NCI-H510A (cell line): ENCODE data around the gene SRC.

Experiments used
- DNase-seq: peaks from one replicate; lab custom pipeline; 2025; lab: John Stamatoyannopoulos, UW

The SRC gene

GRCh38 chr20:37315021-37315451 is 30.9 kb upstream of the SRC start:
- DNase-seq: no peak

GRCh38 chr20:37315452-37316110 is 30.4 kb upstream of the SRC start:
- no peak for DNase-seq

GRCh38 chr20:37316116-37316774 is 29.7 kb upstream of the SRC start:
- no peak for DNase-seq

- no peak for DNase-seq
Observed at GRCh38 chr20:37316775-37317170, 29.2 kb upstream of the SRC start.

GRCh38 chr20:37317316-37317715 is 28.6 kb upstream of the SRC start:
- no peak for DNase-seq

GRCh38 chr20:37317994-37318640 is 27.8 kb upstream of the SRC start:
- no peak for DNase-seq

GRCh38 chr20:37319151-37319671 is 26.7 kb upstream of the SRC start:
- no peak for DNase-seq

GRCh38 chr20:37323985-37324384 is 22.0 kb upstream of the SRC start:
- no peak for DNase-seq

GRCh38 chr20:37325206-37325605 is 20.7 kb upstream of the SRC start:
- no peak for DNase-seq

- no peak for DNase-seq
Observed at GRCh38 chr20:37326666-37327065, 19.3 kb upstream of the SRC start.

- DNase-seq: no peak
Observed at GRCh38 chr20:37327748-37328147, 18.2 kb upstream of the SRC start.

- no peak for DNase-seq
Observed at GRCh38 chr20:37328149-37328945, 17.6 kb upstream of the SRC start.

GRCh38 chr20:37329481-37330165 is 16.3 kb upstream of the SRC start:
- DNase-seq: no peak

- DNase-seq: no peak
Observed at GRCh38 chr20:37330316-37330715, 15.6 kb upstream of the SRC start.

- DNase-seq: no peak
Observed at GRCh38 chr20:37331060-37331857, 14.7 kb upstream of the SRC start.

GRCh38 chr20:37333130-37333847 is 12.7 kb upstream of the SRC start:
- no peak for DNase-seq

- DNase-seq: no peak
Observed at GRCh38 chr20:37333848-37334318, 12.1 kb upstream of the SRC start.

GRCh38 chr20:37334450-37334849 is 11.5 kb upstream of the SRC start:
- no peak for DNase-seq

- DNase-seq: no peak
Observed at GRCh38 chr20:37335642-37336368, 10.1 kb upstream of the SRC start.
